Keratinocyte (primary cell): ENCODE data around the gene TNFRSF17. TPM values are rescaled to one million over a fixed set of nuclear protein-coding genes. Genes with fewer than 3 reads are reported as not detected.

ENCODE experiments used
- DNase-seq: peaks from one replicate; pipeline ENCODE4 v3.0.0-alpha.2; 2011; ENCODE audit warnings: low read depth, missing footprints, low spot score
- FAIRE-seq: peaks from 2 replicates; lab custom pipeline; 2011; peaks lifted over from hg19 to GRCh38; lab: Jason Lieb, UNC
- H2AFZ ChIP-seq: 2 replicates; pipeline ENCODE4 v1.6.0; 2012; ENCODE audit warnings: low read length, control low read depth, inconsistent platforms; ENCODE audit not compliant: control insufficient read depth
- H3K27ac ChIP-seq: 2 replicates; pipeline ENCODE4 v1.5.1; 2011; ENCODE audit warnings: low read length; ENCODE audit not compliant: control insufficient read depth, insufficient read depth
- H3K27me3 ChIP-seq: 3 replicates; pipeline ENCODE4 v1.6.0; 2011; ENCODE audit warnings: low read length; ENCODE audit not compliant: control insufficient read depth, insufficient read depth; ENCODE audit errors: extremely low read depth
- H3K36me3 ChIP-seq, 2 experiments: 2 replicates in 1 of 2; 3 replicates in 1 of 2; pipeline ENCODE4 v1.5.1; 2011; ENCODE audit warnings: low read length in 2 of 2, mild to moderate bottlenecking in 1 of 2; ENCODE audit not compliant: control insufficient read depth in 2 of 2, insufficient read depth in 2 of 2; ENCODE audit errors: extremely low read depth in 1 of 2
- H3K4me1 ChIP-seq: 3 replicates; pipeline ENCODE4 v1.5.1; 2011; ENCODE audit warnings: low read length; ENCODE audit not compliant: control insufficient read depth, insufficient read depth; ENCODE audit errors: extremely low read depth
- H3K4me2 ChIP-seq: 3 replicates; pipeline ENCODE4 v1.6.0; 2011; ENCODE audit warnings: low read depth, low read length; ENCODE audit not compliant: control insufficient read depth, insufficient read depth; ENCODE audit errors: extremely low read depth
- H3K4me3 ChIP-seq, 3 experiments: fragments of 200-600 bp in 1 of 3; sonication (generic) in 1 of 3; 2 replicates in 2 of 3; 3 replicates in 1 of 3; pipeline ENCODE4 v1.5.1; 2011 to 2016; ENCODE audit warnings: low read length in 3 of 3, mild to moderate bottlenecking in 3 of 3, control low read depth in 2 of 3, inconsistent platforms in 1 of 3, low read depth in 1 of 3, mixed read lengths in 1 of 3, mixed run types in 1 of 3, moderate library complexity in 1 of 3; ENCODE audit not compliant: control insufficient read depth in 2 of 3, insufficient read depth in 2 of 3; ENCODE audit errors: extremely low read depth in 1 of 3
- H3K79me2 ChIP-seq: 2 replicates; pipeline ENCODE4 v1.6.0; 2012; ENCODE audit warnings: low read length; ENCODE audit not compliant: control insufficient read depth, insufficient read depth
- H3K9ac ChIP-seq: 3 replicates; pipeline ENCODE4 v1.6.0; 2011; ENCODE audit warnings: low read length; ENCODE audit not compliant: control insufficient read depth, insufficient read depth; ENCODE audit errors: extremely low read depth
- H3K9me1 ChIP-seq: 3 replicates; pipeline ENCODE4 v1.6.0; 2011; ENCODE audit warnings: low read length; ENCODE audit not compliant: control insufficient read depth, insufficient read depth; ENCODE audit errors: extremely low read depth
- H3K9me3 ChIP-seq: 2 replicates; pipeline ENCODE4 v1.5.1; 2012; ENCODE audit warnings: low read depth, low read length; ENCODE audit not compliant: control insufficient read depth
- H4K20me1 ChIP-seq: 3 replicates; pipeline ENCODE4 v1.6.0; 2011; ENCODE audit warnings: low read length; ENCODE audit not compliant: control insufficient read depth, insufficient read depth; ENCODE audit errors: extremely low read depth
- CTCF ChIP-seq, 3 experiments: IDR thresholded peaks in 1 of 3; conservative IDR thresholded peaks in 1 of 3; optimal IDR thresholded peaks in 1 of 3; 2 replicates in 2 of 3; 3 replicates in 1 of 3; pipeline versions ENCODE3 to v1.5.1; 2011; ENCODE audit warnings: low read length in 3 of 3, mild to moderate bottlenecking in 3 of 3, moderate library complexity in 2 of 3, control low read depth in 1 of 3, inconsistent platforms in 1 of 3; ENCODE audit not compliant: insufficient read depth in 2 of 3; ENCODE audit errors: extremely low read depth in 1 of 3
- EZH2 ChIP-seq: IDR thresholded peaks from one replicate; pipeline ENCODE4 v1.6.1; 2012; ENCODE audit warnings: inconsistent platforms, mild to moderate bottlenecking, low read length, moderate library complexity
- dilution Hi-C: fragments of 300-500 bp; cut with MboI; formaldehyde crosslinking; loops from one replicate; pipeline ENCODE4 v1.7.0; 2020; ENCODE audit warnings: low sequenced_read_pairs; ENCODE audit not compliant: extremely low pct_ligation_motif_present
- polyA plus RNA-seq, 5 experiments: library from polyadenylated mRNA; depleted of rRNA in 3 of 5; stranded (reverse) in 3 of 5; stranded (forward) in 1 of 5; unstranded in 1 of 5; fragments of >200 nt; gene quantifications; 1 replicate in 1 of 5; 2 replicates in 3 of 5; 3 replicates in 1 of 5; pipeline versions ENCODE4 v1.2.1 to v1.2.3, GENCODE V29; 2011 to 2012; ENCODE audit warnings: missing spikeins in 2 of 5, low read depth in 1 of 5, low replicate concordance in 1 of 5

Gene TNFRSF17
- polyA plus RNA-seq, 1 donor (not counting 4 experiments of a cell fraction or from before 2014, with no cell fraction given): not detected

DNA sequence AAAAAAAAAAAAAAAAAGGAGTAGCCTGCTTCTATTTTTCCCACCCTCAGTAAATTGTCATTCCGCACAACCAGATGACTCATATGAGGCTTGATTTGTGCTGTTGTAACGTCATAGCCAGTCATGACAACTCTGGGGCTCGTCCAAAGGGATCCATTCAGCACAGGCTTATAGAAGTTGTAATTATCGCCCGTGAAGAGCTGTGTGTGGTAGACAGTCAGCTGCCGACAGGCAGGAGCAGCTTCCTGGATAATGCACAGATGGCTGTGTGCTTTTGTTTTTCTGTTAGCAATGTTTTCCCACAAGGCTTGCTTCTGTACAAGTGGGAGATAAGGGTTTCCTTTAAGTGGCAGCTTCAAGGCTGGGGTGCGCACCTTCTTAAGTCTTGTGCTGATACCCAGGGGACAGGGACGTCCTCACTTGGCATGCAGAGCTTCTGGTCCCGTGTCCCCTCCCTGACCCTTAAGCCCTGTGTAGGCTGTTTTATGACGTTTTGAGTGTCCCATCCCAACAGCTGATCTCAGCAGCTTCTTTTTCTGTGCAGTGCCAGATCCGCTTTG lies 37.5 kb downstream of the TNFRSF17 start:
- H2AFZ ChIP-seq: no peak overlapping the region
- no peaks in the 10 kb centered on the region for H3K9me3 ChIP-seq
- dilution Hi-C loops: no loop called here
- H3K9me1 ChIP-seq: no peaks in the 10 kb centered on the region
- H3K36me3 ChIP-seq: peaks cover 0 to 4% of the 10 kb centered on the region in 2 experiments
- no peaks in the 10 kb centered on the region for H3K79me2 ChIP-seq
- H4K20me1 ChIP-seq: no peaks in the 10 kb centered on the region
- H3K4me3 ChIP-seq: no peak overlapping the region
- no peak for TF ChIP-seq EZH2
- no peak for TF ChIP-seq CTCF (optimal IDR thresholded peaks at IDR 0.05 in 1 of 3, IDR thresholded peaks at IDR 0.05 in 1 of 3, conservative IDR thresholded peaks at IDR 0.05 in 1 of 3; ENCODE audit: extremely low read depth in 1 of 3, insufficient read depth in 2 of 3, low read length in 3 of 3)
- no peaks in the 10 kb centered on the region for H3K27me3 ChIP-seq
- no peak overlapping the region for H3K9ac ChIP-seq
- FAIRE-seq (no peak), DNase-seq (no peak)
- H3K4me1 ChIP-seq: no peaks in the 10 kb centered on the region
- no peak overlapping the region for H3K27ac ChIP-seq
- no peak overlapping the region for H3K4me2 ChIP-seq

DNA sequence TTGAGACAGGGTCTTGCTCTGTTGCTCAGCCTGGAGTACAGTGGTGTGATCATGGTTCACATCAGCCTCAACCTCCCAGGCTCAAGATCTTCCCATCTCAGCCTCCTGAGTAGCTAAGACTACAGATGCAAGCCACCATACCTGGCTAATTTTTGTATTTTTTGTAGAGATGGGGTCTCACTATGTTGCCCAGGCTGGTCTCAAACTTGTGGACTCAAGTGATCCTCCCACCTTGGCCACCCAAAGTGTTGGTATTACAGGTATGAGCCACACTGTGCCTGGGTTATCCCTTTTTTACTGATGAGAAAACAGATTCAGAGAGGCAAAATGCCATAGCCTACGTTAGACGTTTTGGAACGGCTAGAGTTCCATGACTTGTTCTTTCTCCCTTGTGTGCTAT lies 41.6 kb downstream of the TNFRSF17 start:
- Histone ChIP-seq H2AFZ (no peak overlapping the region), H3K9me3 (no peaks in the 10 kb centered on the region), H3K79me2 (no peaks in the 10 kb centered on the region), H3K4me1 (no peaks in the 10 kb centered on the region), H4K20me1 (no peaks in the 10 kb centered on the region), H3K27me3 (no peaks in the 10 kb centered on the region), H3K4me3 (no peak overlapping the region), H3K9me1 (no peaks in the 10 kb centered on the region), H3K4me2 (no peak overlapping the region), H3K36me3 (peaks cover 0 to 2% of the 10 kb centered on the region in 2 experiments), H3K9ac (no peak overlapping the region), H3K27ac (no peak overlapping the region)
- dilution Hi-C loops: no loop called here
- no peak for FAIRE-seq
- TF ChIP-seq CTCF (optimal IDR thresholded peaks at IDR 0.05 in 1 of 3, IDR thresholded peaks at IDR 0.05 in 1 of 3, conservative IDR thresholded peaks at IDR 0.05 in 1 of 3; ENCODE audit: extremely low read depth in 1 of 3, insufficient read depth in 2 of 3, low read length in 3 of 3) (no peak), EZH2 (no peak)
- no peak for DNase-seq
